Colonic mucosa (tissue), 4 donors: ENCODE measurements around the gene PLRG1. TPM values are rescaled to one million over a fixed set of nuclear protein-coding genes. Genes with fewer than 3 reads are reported as not detected.

Experiments used
- DNase-seq: peaks from one replicate; pipeline ENCODE4 v3.0.0-alpha.2; 2020
- H3K27ac ChIP-seq: fragments of 200-600 bp; one replicate; pipeline ENCODE4 v1.8.0; 2021
- H3K27me3 ChIP-seq: fragments of 200-600 bp; one replicate; pipeline ENCODE4 v1.8.0; 2021
- H3K36me3 ChIP-seq: fragments of 200-600 bp; one replicate; pipeline ENCODE4 v1.8.0; 2021
- H3K4me1 ChIP-seq: fragments of 200-600 bp; one replicate; pipeline ENCODE4 v1.8.0; 2021; ENCODE audit warnings: mild to moderate bottlenecking
- H3K4me3 ChIP-seq: fragments of 200-600 bp; one replicate; pipeline ENCODE4 v1.8.0; 2021
- H3K9ac ChIP-seq, 2 donors: one replicate each; pipeline ENCODE4 v1.7.0; 2013; ENCODE audit warnings: control low read depth in 2 of 2, low read depth in 2 of 2, low read length in 2 of 2
- H3K9me3 ChIP-seq: fragments of 200-600 bp; one replicate; pipeline ENCODE4 v1.8.0; 2021
- CTCF ChIP-seq: fragments of 200-600 bp; IDR thresholded peaks from one replicate; pipeline ENCODE4 v1.8.0; 2022; ENCODE audit warnings: antibody characterized with exemption, mild to moderate bottlenecking
- intact Hi-C: fragments of 100-400 bp; cut with DNase I; formaldehyde crosslinking; loops from one replicate; pipeline ENCODE4 v1.14.1; 2022
- total RNA-seq, 2 donors: library from RNA; stranded (reverse); fragmentation: NEBNext Ultra II Directional in 1 of 2; extraction: Animal tissue kit (Norgen Biotek cat#: 25700) in 1 of 2; gene quantifications; one replicate each; pipeline ENCODE4 v1.2.1, GENCODE V29; 2021
- donor health status: healthy.
- donor health status: DM: no; HTN: no; CAD: no.
- donor health status: DM: no; HTN: no; CAD: no.

PLRG1 gene
- total RNA-seq, 2 donors from 2014 or later = 60.4 to 74.3 TPM

GRCh38 chr4:154528869-154529268 is 21.3 kb downstream of the PLRG1 start:
- no peaks in the 10 kb centered on the region for H3K4me1 ChIP-seq
- H3K36me3 ChIP-seq = no peaks in the 10 kb centered on the region
- TF ChIP-seq CTCF = no peak
- intact Hi-C loops = no loop called here
- no peaks in the 10 kb centered on the region for H3K9me3 ChIP-seq
- no peak overlapping the region for H3K9ac ChIP-seq
- no peaks in the 10 kb centered on the region for H3K27me3 ChIP-seq
- no peak overlapping the region for H3K4me3 ChIP-seq
- H3K27ac ChIP-seq = no peak overlapping the region
- DNase-seq = no peak

GRCh38 chr4:154527308-154527707 is 22.9 kb downstream of the PLRG1 start:
- Histone ChIP-seq H3K36me3 (no peaks in the 10 kb centered on the region), H3K27ac (no peak overlapping the region), H3K4me1 (no peaks in the 10 kb centered on the region), H3K4me3 (no peak overlapping the region), H3K9me3 (no peaks in the 10 kb centered on the region), H3K9ac (no peak overlapping the region), H3K27me3 (no peaks in the 10 kb centered on the region)
- DNase-seq = no peak
- TF ChIP-seq CTCF = no peak
- intact Hi-C loops = no loop called here

- intact Hi-C loops = no loop called here
- Histone ChIP-seq H3K4me1 (no peaks in the 10 kb centered on the region), H3K9me3 (no peaks in the 10 kb centered on the region), H3K9ac (no peak overlapping the region), H3K27ac (no peak overlapping the region), H3K4me3 (no peak overlapping the region), H3K27me3 (no peaks in the 10 kb centered on the region), H3K36me3 (no peaks in the 10 kb centered on the region)
- DNase-seq = no peak
- no peak for TF ChIP-seq CTCF
Observed at GRCh38 chr4:154526151-154526550, 24.0 kb downstream of the PLRG1 start.

GRCh38 chr4:154521607-154522006 is 28.6 kb downstream of the PLRG1 start:
- no peak overlapping the region for H3K4me3 ChIP-seq
- no peak for DNase-seq
- intact Hi-C loops = no loop called here
- H3K4me1 ChIP-seq = no peaks in the 10 kb centered on the region
- no peaks in the 10 kb centered on the region for H3K27me3 ChIP-seq
- no peaks in the 10 kb centered on the region for H3K36me3 ChIP-seq
- no peaks in the 10 kb centered on the region for H3K9me3 ChIP-seq
- no peak overlapping the region for H3K9ac ChIP-seq
- no peak for TF ChIP-seq CTCF
- H3K27ac ChIP-seq = no peak overlapping the region

- Histone ChIP-seq H3K27ac (no peak overlapping the region), H3K36me3 (no peaks in the 10 kb centered on the region), H3K27me3 (no peaks in the 10 kb centered on the region), H3K4me3 (no peak overlapping the region), H3K4me1 (no peaks in the 10 kb centered on the region), H3K9me3 (no peaks in the 10 kb centered on the region), H3K9ac (no peak overlapping the region)
- intact Hi-C loops = no loop called here
- DNase-seq = no peak
- no peak for TF ChIP-seq CTCF
Observed at GRCh38 chr4:154519214-154519613, 31.0 kb downstream of the PLRG1 start.

GRCh38 chr4:154517591-154517990 is 32.6 kb downstream of the PLRG1 start:
- H3K27ac ChIP-seq = no peak overlapping the region
- H3K9me3 ChIP-seq = no peaks in the 10 kb centered on the region
- DNase-seq = no peak
- no peaks in the 10 kb centered on the region for H3K4me1 ChIP-seq
- no peak overlapping the region for H3K4me3 ChIP-seq
- H3K9ac ChIP-seq = no peak overlapping the region
- intact Hi-C loops = no loop called here
- H3K36me3 ChIP-seq = no peaks in the 10 kb centered on the region
- H3K27me3 ChIP-seq = no peaks in the 10 kb centered on the region
- no peak for TF ChIP-seq CTCF
